ENCODE results near the gene AMOT.
"Not testable (repeated sequence)": the region's sequence is repeated elsewhere in the genome, so short reads cannot be mapped to it uniquely, and the experiment has no call there.

Gene AMOT, protein sequence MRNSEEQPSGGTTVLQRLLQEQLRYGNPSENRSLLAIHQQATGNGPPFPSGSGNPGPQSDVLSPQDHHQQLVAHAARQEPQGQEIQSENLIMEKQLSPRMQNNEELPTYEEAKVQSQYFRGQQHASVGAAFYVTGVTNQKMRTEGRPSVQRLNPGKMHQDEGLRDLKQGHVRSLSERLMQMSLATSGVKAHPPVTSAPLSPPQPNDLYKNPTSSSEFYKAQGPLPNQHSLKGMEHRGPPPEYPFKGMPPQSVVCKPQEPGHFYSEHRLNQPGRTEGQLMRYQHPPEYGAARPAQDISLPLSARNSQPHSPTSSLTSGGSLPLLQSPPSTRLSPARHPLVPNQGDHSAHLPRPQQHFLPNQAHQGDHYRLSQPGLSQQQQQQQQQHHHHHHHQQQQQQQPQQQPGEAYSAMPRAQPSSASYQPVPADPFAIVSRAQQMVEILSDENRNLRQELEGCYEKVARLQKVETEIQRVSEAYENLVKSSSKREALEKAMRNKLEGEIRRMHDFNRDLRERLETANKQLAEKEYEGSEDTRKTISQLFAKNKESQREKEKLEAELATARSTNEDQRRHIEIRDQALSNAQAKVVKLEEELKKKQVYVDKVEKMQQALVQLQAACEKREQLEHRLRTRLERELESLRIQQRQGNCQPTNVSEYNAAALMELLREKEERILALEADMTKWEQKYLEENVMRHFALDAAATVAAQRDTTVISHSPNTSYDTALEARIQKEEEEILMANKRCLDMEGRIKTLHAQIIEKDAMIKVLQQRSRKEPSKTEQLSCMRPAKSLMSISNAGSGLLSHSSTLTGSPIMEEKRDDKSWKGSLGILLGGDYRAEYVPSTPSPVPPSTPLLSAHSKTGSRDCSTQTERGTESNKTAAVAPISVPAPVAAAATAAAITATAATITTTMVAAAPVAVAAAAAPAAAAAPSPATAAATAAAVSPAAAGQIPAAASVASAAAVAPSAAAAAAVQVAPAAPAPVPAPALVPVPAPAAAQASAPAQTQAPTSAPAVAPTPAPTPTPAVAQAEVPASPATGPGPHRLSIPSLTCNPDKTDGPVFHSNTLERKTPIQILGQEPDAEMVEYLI

DNA sequence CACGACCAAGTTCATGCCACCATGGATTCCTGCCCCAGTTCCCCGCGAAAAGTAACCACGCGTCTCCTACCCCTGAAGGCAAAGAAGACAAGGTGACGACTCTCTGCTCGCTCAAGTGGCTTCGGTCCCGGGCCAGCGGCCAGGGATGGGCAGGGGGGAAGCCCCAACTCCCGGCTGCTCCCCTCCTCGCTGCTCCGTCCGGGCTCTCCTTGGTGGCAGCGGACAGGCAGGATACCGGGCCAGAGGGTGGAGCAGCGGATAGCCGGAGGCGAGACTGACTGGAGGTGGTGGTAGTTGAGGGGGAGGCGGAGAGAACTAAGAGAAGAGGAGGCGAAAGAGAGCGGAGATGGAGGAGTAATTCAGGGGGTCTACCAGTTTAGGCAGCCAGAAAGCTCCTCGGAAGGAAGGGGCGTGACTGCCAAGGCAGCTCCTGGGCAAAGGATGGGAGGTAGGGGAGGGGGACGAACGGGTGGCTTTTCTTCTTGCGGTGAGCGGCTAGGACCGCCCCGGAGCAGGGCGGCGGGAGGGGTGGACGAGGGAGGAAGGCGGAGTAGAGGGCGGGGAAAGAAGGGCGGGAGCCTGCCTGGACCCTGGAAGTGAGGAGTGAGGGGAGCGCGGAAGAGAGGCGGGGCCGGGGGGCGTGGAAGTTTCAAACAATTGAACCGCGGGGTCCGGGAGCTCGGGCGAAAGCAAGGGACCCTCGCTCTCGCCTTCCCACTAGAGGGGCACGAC is at the start of gene AMOT:
AMOT (minus strand) TSS at position 450 of the 732 bp plus-strand sequence. CDS start 17,705 bp downstream, outside the sequence.
- peak; percentile 75 for DNase-seq

DNA sequence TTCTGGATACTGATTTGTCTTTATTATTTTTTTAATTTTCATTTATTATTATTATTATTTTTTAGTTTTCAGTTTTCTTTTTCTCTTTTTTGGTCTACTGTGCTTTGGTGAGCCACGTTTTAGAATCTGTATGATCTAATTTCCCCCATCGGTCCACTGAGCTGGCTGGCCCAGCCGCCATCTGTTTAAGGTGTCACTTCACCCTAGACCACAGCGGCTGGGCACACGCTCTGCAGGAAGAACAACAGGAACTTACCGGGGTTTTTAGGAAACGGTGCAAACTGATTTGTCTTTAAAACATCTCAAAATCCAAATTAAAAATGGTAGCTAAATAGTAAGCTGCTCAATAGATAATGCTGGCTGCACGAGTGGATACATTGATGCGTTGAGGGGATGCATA is 48.8 kb upstream of the AMOT start:
- DNase-seq: no peak

DNA sequence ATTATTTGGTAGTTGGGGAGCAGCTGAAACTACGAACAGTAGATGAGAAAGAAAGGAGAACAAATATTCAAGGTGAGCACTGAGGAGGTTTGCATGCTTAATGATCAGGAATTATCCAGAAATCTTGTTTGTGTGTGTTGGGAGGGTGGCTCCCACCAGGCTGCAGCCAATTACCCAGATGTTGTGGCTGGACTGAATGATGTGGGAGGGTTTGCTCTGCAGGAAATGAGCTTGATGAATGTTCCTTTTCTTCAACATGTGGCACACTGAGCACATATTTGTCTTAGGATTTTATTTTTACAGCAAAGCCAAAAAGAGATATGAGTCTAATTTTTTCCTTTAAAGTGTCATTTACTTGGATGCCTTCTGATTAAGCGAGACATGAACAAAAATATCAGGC is 48.3 kb upstream of the AMOT start:
- DNase-seq: no peak

DNA sequence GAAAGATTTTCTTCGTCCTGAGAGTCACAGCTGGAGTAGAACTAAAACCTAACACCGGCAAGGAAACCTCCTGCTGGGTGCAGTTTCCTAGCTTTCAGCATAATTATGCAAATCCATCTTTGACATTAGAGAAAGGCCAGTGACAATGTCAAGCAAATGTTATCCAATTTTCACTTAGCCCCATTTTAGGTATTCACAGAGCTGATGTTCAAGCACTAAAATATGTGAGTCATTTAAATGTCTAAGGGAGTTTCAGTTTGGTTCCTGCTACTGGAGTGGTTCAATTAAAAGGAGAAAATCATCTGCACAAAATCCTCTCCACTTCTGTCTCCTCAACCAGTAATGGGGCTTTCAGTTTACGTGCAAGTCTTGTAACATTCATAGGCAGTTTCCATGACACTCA is 37.1 kb upstream of the AMOT start:
- no peak for DNase-seq

DNA sequence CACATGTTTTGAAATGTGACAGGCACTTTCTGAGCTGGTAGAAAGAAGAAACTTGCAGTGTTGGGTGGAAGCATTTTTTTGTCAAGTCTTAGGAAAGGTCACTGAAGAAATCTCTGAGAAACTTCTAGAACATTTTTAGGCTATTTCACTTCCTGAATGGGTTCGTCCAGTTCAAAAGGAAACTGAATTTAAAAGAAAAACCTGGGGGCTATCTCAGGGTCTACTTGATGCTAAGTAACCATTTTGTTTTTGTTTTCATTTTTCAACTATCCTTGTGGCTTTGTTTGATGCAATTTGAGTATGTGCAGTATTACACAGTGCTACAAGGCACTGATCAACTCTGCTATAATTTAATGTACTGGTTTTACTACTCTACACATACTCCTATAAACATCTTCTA is 34.0 kb upstream of the AMOT start:
- no peak for DNase-seq

DNA sequence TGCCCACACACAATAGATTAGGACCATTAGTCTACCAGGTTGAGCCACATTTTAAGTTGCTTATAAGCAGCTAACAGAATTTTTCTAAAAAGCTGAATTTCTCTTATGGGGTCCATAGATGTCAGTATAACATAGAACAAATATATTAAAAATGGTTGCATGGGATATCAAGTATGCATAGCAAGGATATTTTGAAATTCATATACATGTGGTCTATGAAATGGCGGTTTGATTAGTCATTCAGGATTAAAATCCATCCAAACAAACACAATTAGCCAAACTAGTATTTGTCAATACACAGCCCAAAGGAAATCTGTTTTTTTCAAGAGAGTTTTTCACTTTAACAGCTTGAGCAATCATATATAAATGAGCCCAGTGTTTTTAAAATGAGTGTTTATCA is 33.5 kb upstream of the AMOT start:
- DNase-seq: no peak

DNA sequence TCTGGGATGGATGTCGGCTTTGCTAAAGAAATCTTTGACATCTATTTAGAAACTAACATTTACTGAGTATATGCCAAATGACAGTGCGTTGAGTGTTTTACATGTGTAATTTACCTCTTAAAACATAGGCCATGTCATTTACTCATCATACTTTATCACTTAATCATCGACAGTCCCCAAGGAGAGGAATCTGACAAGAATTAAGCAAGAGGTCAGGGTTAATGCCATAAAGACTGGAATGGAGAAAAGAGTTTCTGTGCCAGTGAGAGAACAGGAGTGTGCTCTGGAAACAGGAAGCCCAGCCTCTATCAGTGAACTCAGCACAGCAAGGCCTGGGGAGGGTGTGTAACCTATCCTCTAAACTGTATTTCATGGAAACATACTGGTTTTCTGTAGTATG is 28.0 kb upstream of the AMOT start:
- no peak for DNase-seq

DNA sequence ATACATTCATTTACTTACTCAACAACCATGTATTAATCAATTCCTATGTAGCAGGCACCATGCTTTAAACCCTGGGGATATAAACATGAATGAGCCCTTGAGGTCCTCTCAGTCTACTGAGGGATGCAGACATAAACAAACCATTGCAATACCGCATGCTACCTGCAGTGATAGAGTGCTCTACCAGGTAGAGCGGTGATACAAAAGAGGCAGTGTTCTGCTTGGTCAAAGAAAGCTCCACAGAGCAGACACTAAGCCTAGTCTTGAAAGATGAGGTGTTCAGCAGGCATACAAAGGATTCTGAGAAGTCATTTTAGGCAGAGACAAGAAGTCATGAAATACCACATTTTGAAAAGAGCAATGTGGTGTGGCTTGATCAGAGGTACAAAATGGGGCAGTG is 26.9 kb upstream of the AMOT start:
- no peak for DNase-seq

DNA sequence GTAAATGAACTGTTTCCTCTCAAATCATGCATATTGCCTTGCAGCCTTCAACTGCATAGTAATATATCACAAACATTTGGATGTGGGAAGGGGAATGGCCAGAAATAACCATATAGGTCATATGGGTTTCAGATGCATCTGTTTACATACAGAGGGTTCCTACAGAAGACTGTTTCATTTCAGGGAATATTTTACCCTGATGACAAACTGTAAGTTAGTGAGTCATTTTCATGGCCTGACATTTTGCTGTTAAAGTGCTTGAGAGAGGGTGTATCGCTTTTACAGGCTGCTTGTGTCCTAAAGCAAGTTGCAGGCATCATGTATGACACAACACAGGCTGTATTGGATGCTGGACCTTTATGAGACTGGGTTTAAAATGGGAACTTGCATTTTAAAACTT is 25.5 kb upstream of the AMOT start:
- DNase-seq: no peak

DNA sequence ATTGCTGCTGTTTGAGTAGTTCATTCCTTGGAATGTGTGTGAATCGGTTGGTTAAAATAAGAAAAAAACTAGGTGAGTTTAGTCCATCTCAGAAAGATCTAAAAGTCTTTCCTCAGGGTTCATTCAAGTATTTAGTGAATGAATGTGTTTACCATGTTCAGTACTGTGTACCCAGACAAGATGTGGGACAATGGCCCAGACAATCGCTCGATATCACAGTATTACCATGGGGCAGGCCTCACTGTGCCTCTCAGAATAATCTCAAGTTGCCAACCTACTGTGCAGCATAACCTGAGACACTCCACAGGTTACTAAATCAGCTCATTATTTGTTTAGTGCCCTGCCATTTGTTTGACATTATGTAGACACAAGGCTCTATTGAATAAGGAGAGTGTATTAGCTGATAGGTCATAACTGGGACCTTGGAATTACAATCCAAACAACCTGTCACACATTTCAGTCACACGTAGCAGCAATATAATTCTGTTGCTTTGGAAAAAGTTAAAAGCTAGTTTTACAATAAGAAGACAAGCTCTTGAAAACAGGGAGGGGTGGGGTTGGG is 24.9 kb upstream of the AMOT start:
- DNase-seq: no peak

DNA sequence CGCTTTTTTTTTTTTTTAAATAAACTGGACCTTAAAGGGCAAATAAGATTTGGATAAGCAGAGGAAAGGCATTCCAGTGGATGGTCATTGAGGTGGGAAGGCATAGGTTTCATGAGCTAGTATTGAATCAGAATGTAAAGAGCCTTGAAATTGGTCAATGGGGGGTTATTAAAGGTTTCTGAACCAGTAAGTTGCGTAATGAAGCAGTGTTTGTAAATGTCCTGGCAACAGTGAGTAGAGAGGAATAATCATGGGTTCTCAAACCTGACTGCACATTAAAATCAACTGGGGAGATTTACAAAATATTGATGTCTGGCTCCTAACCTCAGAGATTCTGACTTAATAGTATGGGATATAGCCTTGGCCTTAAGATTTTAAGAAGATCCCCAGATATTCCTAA is 23.2 kb upstream of the AMOT start:
- no peak for DNase-seq

DNA sequence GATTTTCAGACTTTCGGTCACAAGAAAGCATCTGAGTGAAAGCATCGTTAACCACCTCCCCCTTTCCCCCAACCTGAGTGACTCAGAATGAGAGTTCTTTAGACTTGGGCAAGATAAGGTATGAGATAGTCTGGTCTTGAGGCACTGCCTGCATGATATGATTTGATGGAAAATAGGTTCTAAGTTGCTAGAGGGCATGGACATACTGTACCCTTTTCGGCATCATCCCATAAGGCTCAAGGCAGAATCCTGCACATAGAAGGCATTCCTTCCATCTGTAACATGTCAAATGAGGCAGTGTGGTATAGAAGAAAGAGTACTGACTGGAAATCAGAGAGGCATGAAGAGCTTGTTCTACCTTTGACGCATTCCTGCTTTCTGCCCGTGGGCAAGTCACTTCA is 16.8 kb upstream of the AMOT start:
- DNase-seq: no peak

DNA sequence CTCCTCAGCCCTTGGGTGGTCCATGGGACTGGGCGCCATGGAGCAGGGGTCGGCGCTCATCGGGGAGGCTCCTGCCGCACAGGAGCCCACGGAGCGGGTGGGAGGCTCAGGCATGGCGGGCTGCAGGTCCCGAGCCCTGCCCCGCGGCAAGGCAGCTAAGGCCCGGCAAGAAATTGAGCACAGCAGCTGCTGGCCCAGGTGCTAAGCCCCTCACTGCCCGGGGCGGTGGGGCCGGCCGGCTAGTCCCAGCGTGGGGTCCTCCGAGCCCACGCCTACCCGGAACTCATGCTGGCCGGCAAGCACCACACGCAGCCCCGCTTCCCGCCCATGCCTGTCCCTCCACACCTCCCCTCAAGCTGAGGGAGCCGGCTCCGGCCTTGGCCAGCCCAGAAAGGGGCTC is 14.3 kb upstream of the AMOT start:
- not testable (repeated sequence) for DNase-seq

DNA sequence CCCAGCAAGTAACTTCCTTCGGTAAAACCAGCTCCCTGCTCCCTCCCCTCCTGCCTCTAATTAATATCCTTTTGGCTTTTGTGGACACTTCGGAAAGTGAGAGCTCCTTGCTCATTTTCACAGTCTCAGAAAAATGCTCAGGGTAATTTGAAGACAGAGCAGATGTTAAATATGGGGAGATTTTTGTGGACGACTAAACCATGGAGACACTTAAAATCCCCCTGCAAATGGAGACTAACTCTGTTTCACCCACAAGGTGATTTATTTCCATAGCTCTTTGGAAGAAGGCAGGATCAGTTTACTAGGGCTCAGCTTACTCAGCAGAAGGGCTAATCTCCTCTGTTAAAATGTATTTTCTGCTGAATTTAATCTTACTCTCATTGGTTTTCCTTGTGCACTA is 12.2 kb upstream of the AMOT start:
- DNase-seq: no peak

DNA sequence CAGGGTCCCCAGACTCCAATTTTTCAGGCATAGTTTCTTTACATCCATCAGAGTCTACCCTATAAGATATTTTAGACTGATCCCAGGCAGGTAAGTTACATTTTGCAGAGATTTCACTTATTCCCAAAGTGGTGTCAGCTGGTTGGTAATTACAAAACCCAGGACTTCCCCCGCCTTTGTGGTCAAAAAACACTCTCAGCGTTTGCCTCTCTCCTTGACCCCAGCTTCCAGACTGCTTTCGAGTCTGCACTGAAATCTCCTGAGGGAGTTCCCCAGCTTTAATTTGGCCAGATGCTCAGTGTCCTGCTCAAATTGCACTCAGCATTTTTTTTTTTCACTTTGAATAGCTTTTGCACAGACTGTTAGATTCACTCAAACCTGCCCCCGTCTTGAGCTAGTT is 11.2 kb upstream of the AMOT start:
- DNase-seq: no peak

DNA sequence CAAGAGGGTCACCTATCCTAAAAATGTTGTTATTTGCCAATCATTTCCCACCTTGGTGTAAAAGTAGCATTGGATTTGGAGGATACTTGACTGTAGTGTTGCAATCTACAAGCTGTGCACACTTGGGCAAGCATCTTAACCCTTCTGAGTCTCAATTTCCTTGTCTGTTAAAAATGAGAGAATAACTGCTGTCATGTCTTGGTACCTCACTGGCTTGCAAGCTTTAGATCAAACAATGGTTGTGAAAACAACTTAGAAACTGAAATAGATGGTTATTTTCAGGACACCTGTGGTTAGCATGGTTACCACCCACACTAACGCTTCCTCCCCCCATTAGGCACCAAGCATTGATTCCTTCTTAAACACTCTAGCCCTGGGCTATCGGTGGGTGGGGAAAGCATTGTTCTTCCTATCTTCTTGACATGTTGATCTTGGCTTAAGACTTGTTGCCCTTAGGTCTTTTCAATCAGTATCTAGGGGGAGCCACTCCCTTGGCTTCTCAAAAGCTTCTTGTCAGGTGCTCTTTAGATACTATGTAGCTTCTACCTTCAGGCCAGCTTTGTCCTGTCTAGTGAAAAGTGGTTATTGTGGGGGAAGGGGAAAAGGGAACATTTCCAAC is 10.6 kb upstream of the AMOT start:
- DNase-seq: no peak

DNA sequence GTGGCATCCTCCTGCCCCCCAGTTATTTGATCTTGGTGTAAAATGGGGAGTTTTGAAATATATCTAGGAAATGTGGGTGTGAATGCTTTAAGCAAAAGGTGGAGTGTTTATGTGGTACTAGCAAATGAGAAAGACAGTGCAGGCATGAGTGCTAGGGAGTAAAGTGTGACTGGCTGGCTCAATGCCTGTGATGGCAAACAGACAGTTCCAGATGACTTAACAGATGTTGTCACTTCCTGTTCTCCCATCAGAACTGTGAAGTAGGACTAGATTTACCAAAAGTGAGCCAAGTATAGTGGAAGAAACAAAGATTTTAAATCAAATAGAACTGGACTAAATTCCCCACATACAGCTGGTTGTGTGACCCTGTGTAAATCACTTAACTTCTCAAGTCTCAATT is 8.4 kb upstream of the AMOT start:
- no peak for DNase-seq

DNA sequence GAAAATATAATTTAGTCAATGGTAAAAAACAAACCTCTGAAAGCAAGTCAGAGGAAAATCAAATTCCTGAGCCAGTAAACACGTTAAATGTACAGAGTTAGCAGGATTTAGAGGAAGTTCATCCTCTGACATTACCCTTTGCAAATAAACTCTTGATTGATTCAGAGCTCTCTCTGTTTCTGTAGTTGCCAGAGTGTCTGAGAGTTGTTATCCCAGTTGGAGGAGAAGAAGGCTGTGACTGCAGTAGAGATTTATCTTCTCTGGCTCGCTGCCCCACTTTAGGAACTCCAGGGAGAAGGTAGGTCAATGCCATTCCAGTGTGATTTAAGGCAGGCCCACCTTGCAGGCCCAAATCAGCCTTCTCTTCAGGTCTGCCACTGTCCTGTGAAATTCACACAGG is 6.2 kb upstream of the AMOT start:
- no peak for DNase-seq

DNA sequence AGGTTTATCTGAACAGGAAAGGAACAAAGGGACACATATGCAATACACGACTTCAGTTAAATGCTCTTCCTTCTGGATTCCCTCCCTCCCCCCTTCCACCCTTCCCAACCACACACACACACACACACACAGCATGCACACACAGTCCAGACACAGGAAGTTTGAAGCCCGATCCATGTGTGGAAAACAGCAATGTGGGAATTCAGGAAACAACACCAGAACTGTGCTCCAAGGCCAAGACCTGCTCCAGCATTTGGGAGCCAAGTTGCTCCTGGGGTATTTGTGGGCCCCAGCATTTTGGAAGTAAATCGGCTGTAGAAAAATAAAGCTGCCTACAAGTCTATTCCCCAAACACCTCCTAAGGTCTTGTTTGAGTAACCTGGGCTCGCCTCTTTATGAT is 5.6 kb upstream of the AMOT start:
- no peak for DNase-seq

DNA sequence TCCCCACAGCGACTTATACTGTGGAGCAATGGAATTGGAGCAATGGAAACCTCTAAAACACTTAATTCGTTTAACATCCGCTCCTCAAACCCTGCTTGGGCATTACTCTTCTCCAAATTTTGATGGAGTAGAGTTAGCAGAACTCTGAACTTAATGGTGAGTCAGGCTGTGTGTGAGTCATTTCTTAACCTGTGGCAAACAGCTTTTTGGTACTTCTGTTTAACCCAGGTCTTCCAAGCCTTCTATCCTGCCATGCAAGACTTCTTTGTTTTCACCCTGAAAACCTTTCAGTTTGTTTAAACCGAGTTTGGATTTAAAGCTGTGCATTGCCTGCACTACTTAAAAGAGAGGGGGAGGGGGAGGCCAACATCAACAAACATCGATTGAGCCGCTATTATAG is 3.6 kb upstream of the AMOT start:
- no peak for DNase-seq

DNA sequence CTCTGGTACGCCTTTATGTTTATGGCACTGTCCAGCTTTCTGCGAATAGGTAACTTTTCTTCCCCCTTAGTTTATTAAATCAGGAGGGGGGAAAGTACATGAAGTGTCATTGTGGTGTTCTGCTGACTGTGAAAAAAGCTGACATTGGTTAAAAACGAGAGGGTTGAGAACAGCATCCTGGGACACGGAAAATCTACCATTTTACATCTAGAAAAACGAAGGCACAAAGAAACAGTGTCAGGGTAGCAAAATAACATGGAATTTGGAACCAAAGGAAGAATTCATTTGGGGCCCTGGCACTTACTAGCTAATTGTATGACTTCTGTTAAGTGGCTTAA is 1.2 kb upstream of the AMOT start:
- peak; percentile 50 for DNase-seq

DNA sequence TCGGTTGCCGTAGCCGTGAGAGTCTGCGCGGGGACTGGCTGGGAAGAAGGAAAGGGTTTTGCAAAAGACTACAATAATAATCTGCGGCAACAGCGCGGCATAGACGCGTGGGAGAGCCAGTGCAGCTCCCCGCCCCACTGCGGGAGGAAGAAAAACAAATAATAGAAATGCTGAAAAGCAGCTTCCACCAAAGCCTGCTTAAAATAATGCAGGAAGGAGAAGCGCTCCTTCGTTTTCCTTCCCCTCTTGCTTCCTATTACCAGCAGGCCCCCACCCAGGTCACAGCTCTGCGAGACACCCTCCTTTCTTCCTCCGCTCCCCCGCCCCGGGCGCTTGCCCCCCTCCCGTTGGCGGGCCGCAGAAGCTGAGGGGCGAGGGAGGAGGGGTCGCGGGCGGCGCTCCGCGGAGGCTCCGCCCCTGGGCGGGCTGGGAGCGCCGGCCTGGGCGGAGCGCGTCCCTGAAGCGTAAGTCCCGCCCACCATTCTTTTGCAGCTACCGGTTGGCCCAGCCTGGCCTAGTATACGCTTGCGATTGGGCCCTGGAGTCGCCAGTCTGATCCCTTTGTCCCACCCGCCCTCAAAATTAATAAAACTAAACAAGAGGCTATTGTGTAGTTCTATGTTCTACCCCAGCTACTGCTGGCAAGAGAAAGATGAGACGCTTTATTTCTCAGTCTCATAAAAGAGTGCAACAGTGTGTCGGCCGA is 636 bp upstream of the AMOT start:
- DNase-seq: peak; percentile 88

Measured in midbrain (tissue), 1 donor.